A673 (cell line): ENCODE results near the gene ERO1B.

Source experiments
- EZH2 ChIP-seq: fragments of 200-600 bp; sonication (generic); IDR thresholded peaks from 2 replicates; pipeline ENCODE4 v1.6.1; 2017; ENCODE audit warnings: borderline replicate concordance, low read depth, mild to moderate bottlenecking, mixed read lengths, antibody characterized with exemption, low read length; ENCODE audit not compliant: poor library complexity, severe bottlenecking
- TF ChIP-seq, protein P1 (sequence below): fragments of 300-800, 200-600 bp; sonication (generic); conservative IDR thresholded peaks from 2 replicates; pipeline ENCODE4 v1.5.1; 2017; ENCODE audit warnings: low read depth, mild to moderate bottlenecking, antibody characterized with exemption, low read length, moderate library complexity, mixed read lengths

DNA sequence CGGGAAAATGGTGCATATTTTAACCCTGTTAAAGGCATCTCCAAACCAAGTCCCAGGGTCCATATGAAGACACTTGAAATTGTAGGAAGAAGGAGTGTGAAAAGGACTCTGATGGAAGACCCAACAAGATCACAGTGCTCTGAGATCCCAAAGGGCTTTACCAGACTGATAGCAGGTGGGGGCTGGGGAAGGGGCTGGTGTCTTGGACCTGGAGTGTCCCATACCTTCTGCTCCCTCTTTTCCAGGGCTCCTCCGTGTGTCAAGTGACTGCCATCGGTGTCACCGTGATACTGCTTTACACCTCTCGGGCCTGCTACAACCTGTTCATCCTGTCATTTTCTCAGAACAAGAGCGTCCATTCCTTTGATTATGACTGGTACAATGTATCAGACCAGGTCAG lies 102.1 kb downstream of the ERO1B start:
- TF ChIP-seq, protein P1, sequence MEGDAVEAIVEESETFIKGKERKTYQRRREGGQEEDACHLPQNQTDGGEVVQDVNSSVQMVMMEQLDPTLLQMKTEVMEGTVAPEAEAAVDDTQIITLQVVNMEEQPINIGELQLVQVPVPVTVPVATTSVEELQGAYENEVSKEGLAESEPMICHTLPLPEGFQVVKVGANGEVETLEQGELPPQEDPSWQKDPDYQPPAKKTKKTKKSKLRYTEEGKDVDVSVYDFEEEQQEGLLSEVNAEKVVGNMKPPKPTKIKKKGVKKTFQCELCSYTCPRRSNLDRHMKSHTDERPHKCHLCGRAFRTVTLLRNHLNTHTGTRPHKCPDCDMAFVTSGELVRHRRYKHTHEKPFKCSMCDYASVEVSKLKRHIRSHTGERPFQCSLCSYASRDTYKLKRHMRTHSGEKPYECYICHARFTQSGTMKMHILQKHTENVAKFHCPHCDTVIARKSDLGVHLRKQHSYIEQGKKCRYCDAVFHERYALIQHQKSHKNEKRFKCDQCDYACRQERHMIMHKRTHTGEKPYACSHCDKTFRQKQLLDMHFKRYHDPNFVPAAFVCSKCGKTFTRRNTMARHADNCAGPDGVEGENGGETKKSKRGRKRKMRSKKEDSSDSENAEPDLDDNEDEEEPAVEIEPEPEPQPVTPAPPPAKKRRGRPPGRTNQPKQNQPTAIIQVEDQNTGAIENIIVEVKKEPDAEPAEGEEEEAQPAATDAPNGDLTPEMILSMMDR = no peak
- no peak for TF ChIP-seq EZH2
